Activated gamma-delta T cell (primary cell): ENCODE results near the gene CRKL.
"Not testable (repeated sequence)": the region's sequence is repeated elsewhere in the genome, so short reads cannot be mapped to it uniquely, and the experiment has no call there.

Experiments
- DNase-seq: peaks from one replicate; lab custom pipeline; 2025; lab: John Stamatoyannopoulos, UW

CRKL gene

DNA sequence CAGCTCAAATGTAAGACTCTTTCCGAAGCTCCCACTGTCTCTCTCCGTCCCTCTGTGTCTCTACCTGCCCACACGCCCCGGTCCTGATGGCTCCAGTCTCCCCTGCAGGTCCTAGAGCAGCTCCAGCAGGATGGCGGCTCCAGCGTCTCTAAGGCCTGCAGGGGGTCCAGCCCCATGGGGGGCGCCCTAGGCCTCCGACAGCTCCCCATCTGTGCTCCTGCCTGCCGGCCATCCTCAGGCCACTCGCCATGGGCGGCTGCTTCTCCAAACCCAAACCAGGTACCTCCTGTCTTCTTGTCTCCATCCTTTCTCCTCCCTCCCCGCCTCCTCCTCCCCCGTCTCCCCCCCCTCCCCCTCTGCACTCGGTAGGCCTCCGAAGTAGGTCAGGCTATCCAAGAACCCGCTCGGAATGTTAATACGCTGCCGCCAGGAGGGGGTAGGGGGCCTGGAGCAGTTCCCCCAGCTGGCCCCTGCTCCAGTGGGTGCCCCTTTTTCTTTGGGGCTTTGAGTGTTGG, 50.5 kb downstream of the CRKL start:
- DNase-seq = no peak

DNA sequence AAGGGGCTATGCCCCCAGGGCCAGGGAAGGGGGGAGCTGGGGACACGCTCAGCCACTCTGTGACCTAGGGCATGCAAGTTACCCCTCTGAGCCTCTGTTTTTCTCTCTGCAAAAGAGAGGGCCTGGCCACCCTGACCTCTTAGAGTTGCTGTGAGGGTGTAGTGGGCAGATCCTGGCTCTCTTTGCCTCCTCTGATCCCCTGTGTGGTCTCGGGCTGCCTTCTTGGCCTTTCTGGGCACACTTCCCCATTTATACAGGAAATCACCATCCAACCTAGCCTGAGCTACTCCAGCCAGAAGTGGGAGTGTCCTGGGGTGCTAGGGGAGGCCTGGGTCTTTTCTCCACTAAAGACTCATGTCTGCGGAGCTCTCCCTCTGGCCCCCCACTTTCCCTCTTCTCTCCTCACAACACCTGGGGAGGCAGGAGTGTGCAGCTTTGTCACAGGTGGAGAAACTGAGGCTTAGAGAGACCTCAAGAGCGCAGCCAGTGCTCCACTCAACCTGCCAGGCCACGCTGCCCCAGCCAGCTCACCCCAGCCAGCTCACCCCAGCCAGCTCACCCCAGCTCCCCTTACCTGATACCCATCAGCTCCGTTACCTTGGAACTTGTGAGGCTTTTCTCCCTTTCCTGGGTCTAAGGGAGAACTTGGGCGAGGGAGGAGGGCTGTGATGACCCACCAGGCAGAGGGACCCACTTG, 51.2 kb downstream of the CRKL start:
- DNase-seq = no peak

DNA sequence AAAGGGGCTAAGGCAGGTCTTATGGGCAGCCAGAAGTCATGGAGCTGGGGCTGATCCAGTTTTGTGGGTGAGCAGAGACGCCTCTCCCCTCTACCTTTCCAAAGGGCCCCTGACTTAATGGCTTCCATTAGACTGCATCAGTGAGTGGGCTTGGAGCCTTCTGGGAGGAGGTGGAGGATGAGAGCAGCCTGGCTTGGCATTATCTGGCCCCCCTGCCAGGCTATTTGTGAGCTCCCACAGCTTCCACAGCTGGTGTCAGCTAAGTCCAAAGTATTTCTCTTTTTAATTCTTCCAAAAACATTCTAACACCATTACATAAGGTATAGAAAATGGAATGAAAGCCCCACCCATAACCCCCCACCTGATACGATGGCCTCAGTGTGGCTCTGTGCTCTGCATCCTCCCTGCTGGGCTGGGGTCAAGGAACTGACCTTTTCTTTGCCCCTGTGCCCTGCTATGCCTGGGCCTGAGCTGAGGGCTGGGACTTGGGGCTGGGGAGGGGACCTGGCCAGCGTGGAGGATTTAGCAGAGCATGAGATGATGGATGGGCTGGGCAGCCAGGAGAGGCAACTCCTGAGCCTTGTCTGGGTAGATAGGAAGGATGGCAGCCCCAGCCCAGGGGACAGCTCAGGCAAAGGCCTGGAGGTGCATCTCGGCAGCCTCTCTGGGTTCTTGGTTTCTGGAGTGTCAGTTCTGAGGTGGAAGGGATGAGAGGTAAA, 53.9 kb downstream of the CRKL start:
- DNase-seq = no peak

DNA sequence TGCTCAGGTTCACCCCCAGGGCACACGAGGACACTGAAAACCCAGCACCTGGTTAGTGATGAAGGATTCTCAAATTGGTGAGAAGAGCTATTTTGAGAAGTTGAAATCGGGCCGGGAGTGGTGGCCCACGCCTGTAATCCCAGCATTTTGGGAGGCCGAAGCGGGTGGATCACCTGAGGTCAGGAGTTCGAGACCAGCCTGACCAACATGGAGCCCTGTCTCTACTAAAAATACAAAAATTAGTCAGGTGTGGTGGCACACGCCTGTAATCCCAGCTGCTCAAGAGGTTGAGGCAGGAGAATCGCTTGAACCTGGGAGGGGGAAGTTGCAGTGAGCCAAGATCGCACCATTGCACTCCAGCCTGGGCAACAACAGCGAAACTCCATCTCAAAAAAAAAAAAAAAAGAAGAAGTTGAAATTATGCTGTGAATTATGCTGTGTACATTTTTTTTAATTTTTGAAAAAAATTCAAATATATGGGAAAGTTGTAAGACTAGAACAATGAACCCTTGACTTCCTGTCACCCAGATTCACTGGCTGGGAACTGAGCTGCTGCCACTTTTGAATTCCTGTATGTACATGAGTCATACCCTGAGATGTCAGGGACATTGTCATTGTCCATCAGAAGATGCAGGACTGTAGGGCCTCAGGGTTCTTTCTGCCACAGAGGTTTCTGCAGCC, 54.9 kb downstream of the CRKL start:
- DNase-seq = not testable (repeated sequence)

DNA sequence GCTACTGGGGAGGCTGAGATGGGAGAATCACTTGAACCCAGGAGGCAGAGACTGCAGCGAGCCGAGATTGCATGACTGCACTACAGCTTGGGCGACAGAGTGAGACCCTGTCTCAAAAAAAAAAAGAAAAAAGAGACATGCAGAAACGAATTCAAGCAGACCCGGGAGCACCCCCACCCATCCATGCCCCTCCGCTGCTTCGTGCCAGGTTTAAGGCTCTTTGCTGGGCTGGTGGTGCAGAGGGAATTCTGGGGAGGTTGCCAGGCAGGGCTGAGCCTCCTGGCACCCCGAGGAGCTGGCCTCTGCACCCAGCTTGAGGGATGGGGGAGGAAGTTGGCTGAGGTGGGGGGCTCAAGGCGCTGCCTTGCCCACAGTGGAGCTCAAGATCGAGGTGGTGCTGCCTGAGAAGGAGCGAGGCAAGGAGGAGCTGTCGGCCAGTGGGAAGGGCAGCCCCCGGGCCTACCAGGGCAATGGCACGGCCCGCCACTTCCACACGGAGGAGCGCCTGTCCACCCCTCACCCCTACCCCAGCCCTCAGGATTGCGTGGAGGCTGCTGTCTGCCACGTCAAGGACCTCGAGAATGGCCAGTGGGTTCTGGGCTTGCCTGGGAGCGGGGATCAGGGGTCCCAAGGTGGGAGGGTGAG, 55.8 kb downstream of the CRKL start:
- DNase-seq = no peak

DNA sequence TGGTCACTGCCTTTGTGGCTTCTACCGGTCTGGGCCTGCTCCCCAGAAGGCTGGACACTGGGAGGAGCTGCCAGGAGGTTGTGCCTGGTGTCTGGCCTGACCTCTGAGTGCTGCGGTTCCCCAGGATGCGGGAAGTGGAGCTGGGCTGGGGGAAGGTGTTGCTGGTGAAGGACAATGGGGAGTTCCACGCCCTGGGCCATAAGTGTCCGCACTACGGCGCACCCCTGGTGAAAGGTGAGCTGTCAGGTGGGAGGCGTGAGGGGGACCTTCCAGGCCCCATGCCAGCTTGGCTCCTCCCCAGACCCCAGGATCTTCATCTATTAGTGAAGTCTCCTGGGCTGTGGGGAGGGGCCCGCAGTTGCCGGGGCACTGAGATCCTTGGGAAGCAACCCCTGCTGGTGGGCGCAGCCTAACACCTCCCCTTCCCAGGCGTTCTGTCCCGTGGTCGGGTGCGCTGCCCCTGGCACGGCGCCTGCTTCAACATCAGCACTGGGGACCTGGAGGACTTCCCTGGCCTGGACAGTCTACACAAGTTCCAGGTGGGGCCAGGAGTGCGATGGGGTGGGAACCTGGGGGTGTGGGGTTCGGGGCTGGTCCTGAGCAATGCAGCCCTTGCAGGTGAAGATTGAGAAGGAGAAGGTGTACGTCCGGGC, 56.6 kb downstream of the CRKL start:
- DNase-seq = no peak

DNA sequence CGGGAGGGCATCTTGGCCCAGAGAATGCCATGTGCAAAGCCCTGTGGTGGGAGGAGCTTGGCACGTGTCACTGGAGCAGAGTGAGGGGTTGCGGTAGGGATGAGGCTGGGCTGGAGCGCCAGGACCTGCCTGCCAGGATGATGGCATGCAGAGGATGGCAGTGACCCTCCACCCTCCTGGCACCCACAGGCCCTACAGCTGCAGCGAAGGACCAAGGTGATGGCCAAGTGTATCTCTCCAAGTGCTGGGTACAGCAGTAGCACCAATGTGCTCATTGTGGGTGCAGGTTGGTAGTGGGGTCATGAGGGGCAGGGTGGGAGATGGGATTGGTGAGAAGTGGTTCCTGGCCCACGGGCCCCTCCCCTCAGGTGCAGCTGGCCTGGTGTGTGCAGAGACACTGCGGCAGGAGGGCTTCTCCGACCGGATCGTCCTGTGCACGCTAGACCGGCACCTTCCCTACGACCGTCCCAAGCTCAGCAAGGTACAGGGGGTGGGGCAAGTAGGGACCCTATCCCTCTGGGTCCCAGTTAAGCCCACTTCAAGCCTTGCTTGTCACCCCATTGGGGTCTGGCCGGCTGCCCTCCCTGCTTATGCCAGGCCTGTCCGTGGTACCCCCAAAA, 57.2 kb downstream of the CRKL start:
- DNase-seq = no peak

DNA sequence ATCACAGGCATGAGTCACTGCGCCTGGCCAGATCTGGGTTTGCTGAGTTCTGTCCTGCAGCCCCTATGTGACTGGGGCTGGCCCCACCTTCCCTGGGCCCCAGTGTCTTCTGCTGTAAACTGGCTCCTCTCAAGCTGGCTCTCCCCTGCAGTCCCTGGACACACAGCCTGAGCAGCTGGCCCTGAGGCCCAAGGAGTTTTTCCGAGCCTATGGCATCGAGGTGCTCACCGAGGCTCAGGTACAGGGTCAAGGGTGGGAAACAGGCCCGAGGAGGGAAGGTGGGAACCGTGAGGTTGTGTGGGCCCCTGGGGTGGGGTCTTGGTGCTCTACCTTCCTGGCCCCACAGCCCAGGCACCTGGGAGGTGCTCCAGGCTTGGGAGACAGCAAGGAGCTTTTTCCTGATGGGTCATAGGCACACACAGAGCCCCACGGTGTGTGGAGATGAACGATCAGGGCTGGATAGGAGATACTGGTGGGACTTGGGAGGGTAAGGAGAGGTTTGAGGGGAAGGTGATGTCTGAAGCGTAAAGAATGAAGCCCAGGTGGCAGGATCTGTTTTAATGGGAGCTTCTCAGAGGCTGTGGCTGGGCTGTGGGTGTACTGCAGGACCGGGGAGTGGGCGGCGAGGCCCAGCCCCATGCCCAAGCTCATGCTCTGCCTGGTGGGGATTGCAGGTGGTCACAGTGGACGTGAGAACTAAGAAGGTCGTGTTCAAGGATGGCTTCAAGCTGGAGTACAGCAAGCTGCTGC, 58.5 kb downstream of the CRKL start:
- DNase-seq = no peak

DNA sequence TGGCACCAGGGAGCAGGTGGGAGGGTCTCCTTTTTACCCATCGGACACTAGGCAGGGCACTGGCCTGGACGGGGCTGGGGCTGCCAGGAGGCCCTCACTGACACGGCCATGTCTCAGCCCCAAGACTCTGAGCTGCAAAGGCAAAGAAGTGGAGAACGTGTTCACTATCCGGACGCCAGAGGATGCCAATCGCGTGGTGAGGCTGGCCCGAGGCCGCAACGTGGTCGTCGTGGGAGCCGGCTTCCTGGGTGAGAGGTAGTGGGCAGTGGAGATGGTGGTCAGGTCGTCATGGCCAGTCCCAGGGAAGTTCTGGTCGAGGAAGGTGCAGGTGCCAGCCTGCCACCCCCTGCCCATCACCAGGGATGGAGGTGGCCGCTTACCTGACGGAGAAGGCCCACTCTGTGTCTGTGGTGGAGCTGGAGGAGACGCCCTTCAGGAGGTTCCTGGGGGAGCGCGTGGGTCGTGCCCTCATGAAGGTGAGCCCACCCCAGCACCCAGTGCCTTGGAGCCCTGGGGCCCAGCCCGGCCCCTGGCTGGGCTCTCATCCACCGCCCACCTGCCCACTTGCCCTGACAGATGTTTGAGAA, 59.2 kb downstream of the CRKL start:
- DNase-seq = no peak

DNA sequence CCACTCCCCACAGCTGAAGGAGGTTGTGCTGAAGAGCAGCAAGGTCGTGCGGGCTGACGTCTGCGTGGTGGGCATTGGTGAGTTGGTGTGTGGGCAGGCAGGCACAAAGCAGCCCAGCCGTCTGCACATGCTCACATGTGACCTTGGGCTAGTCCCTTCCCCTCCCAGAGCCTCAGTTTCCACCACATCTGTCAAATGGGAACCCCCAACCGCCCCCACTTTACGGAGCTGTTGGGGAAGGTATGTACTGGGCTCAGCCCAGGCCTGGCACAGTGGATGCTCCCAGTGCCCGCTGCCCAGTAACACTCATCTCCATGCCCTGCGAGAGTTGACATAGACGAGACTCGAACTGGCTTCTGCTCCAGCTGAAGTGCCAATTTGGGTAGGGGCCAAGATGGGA, 59.8 kb downstream of the CRKL start:
- no peak for DNase-seq

DNA sequence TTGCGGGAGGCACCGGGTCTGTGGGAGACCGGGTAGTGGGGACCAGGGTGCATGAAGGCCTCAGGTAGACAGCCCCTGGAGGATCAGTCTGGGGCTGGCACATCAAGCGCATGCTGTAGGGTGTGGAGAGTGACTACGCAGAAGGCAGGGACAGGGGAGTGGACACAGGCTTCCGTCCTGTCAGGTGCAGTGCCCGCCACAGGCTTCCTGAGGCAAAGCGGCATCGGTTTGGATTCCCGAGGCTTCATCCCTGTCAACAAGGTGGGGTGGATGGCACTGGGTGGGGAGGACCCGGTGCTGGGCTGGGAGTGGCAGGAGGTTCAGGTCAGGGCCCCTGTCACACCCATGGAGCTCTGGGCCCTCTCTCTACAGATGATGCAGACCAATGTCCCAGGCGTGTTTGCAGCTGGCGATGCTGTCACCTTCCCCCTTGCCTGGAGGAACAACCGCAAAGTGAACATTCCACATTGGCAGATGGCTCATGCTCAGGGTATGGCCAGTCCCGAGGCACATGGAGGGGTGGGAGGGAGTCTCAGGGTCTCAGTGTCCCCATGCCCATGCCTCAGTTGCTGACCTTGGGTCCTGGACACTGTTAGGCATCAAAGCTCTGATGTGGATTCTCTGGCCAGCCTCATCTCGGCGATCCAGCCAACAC, 60.4 kb downstream of the CRKL start:
- no peak for DNase-seq

DNA sequence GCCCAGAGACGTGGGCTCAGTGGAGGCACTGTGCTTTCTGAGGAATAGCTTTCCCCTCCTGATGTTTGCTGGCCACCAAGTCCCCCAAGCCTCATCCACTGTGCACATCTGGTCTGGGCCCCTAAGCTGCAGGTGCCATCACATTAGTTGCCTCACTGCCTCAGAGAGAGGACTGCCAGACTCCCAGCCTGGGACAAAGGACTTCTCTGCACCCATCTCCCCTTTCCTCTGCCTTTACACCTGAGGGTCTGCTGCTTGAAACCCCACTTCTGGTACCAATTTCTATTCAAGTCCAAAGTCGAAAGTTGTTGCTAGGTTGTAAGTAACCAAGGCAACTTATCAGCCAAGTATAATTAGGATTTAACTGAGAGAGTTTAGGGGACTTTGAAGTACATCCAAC, 61.2 kb downstream of the CRKL start:
- DNase-seq = no peak

DNA sequence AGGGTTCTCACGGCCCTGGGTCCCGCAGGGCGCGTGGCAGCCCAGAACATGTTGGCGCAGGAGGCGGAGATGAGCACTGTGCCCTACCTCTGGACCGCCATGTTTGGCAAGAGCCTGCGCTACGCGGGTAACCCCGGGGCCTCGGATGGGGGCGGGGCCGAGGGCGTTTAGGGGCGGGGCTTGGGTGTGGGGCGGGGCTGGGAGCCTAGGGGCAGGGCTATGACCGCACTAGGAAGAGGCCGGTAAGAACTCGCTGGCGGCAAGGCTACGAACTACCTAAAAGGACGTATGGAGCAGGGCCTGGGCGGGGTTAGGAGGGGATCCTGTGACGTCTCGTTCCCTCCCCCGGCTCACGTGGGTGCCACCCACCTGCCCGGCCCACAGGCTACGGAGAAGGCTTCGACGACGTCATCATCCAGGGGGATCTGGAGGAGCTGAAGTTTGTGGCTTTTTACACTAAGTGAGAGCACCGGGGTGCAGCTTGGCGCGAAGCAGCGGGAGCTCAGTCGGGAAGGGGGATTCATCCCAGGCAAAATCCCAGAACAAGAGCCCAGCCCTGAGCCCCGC, 62.1 kb downstream of the CRKL start:
- DNase-seq = no peak

DNA sequence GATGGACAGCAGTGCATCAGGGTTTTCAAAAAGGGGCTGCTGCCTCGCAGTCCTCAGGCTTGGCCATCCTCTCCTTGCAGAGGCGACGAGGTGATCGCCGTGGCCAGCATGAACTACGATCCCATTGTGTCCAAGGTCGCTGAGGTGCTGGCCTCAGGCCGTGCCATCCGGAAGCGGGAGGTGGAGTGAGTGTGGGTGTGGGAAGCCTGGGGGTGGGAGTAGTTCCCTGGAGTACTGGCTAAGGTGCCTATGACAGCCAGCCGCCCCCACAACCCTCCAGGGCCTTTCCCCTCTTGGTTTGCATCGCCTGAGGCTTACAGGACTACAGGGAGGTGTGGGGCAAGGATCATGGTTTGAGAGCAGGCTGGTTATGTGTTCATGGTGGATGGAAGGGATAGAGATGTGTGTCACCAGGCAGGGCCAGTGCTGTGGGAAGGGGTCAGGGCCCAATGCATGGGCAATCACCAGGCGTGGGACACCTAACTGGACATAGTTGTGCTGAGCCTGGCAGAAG, 62.8 kb downstream of the CRKL start:
- no peak for DNase-seq

DNA sequence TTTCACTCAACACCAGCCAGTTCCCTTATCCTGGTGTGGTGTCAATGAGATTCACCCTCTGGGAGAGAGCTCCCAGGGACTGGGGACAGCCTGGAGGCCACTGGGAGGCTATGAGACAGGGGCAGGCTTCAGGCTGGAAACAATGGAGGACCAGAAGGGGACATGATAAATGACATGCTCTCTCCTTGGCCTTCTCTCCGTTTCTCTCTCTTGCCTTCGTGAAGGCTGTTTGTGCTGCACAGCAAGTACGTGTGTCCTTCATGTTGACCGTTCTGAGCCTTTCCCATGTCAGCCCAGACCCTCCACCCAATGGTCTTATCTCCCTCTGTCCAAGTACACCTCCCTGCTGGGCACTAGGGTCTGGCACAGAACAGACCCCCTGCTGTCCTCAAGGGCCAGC, 63.3 kb downstream of the CRKL start:
- no peak for DNase-seq

DNA sequence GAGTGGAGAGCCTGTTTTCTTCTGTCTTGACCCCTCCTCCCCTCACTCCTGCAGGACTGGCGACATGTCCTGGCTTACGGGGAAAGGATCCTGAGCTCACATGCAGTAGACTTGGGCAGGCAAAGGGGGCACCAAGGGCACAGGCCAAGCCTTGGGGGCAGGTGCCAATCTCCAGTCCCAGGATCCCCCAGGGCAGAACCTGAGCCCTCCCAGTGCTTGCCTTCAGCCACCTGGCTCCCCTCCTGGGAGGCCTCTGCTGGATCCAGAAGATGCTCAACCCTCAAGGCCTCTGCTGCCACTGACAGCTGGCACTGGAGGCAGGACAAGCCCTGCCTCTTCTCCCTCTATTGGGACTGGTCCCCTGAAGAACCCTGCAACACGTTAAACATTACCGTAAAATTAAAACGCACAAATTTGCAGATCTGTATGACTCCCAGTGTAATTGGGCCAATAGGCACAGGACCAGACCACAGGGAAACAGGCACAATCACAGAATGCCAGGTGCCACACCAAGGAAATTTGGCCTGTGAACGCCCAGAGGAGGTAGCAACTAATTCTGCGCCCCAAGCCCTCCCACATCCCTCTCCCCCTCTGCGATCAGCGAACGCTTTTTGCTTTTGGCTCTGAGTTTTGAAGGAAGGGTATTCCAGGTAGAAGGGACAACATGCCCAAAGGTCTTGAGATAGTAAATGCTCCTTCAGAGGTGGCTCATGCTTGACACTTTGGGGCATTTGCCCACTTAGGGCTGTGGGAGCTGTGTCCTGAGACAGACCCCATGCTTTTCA, 63.9 kb downstream of the CRKL start:
- no peak for DNase-seq

DNA sequence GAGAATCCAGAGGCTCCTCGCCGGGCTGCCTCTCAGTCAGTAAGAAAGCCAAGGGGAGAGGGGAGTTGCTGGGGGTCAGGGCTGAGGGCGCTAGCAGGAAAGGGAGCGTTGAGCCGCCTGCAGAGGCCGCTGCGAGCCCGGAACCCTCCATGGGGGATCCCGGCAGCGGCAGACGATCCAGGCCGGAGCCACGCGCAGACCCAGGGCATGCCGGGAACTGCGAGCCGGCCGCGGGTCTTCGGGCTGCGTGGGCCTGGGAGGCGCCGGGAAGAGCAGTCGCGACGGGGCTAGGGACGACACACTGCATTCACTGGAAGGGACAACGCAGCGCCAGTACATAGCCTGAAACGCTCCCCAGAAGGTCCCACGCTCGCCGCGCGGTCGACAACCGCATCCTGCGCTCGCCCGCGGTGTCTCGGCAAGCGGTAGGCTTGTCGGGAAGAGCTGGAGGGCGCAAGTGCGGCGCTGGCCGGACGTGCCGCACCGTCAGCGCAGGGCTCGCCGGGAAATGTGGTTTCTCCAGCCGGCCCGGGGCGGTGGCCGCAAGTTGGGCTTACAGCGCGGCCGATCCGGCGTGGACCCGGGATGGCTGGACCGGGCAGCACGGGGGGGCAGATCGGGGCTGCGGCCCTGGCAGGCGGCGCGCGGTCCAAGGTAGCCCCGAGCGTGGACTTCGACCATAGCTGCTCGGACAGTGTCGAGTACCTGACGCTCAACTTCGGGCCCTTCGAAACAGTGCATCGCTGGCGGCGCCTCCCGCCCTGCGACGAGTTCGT, 64.8 kb downstream of the CRKL start, which contains the start of gene LZTR1:
LZTR1 (plus strand) TSS at position 511 of the 776 bp plus-strand sequence; CDS start at position 586, 75 bp downstream.
- DNase-seq = peak; percentile 67

DNA sequence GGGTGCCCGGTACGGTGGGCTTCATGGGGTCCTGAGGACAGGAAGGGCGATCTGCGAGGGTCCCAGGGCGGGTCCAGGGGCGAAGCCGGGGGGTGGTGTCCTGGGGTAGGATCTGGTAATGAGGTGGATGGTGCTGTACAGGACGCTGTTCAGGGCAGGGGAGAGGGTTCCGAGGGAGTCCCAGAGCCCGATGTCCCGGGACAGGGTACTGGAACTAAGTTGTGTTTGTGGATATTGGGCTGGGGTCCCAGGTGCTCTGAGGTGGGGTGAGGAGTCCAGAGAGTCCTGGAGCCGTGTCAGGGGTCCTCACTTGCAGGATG, 65.3 kb downstream of the CRKL start:
- DNase-seq = no peak
